Liver (tissue), 9 donors: ENCODE results near the gene SDF2L1. TPM values are rescaled to one million over a fixed set of nuclear protein-coding genes. Genes with fewer than 3 reads are reported as not detected.

Experiments used
- DNase-seq: peaks from one replicate; pipeline ENCODE4 v3.0.0-alpha.2; 2017; ENCODE audit warnings: low spot score
- H3K27ac ChIP-seq, 2 donors: one replicate each; pipeline ENCODE4 v1.7.0; 2013; ENCODE audit warnings: inconsistent platforms in 2 of 2, low read length in 2 of 2, control low read depth in 1 of 2, low read depth in 1 of 2, mild to moderate bottlenecking in 1 of 2
- H3K27me3 ChIP-seq, 4 donors: one replicate each; pipeline versions ENCODE4 v1.6.1 to v1.7.0; 2013; ENCODE audit warnings: low read length in 3 of 4, inconsistent platforms in 1 of 4, mild to moderate bottlenecking in 1 of 4, moderate library complexity in 1 of 4; ENCODE audit not compliant: control insufficient read depth in 4 of 4, insufficient read depth in 4 of 4
- H3K36me3 ChIP-seq, 4 donors: one replicate each; pipeline versions ENCODE4 v1.6.1 to v1.7.0; 2013; ENCODE audit warnings: low read length in 3 of 4, mild to moderate bottlenecking in 3 of 4, low read depth in 1 of 4, moderate library complexity in 1 of 4; ENCODE audit not compliant: control insufficient read depth in 4 of 4, insufficient read depth in 3 of 4
- H3K4me1 ChIP-seq, 4 donors: one replicate each; pipeline versions ENCODE4 v1.6.1 to v1.7.0; 2013; ENCODE audit warnings: low read length in 3 of 4, mild to moderate bottlenecking in 3 of 4, moderate library complexity in 1 of 4; ENCODE audit not compliant: control insufficient read depth in 4 of 4, insufficient read depth in 4 of 4
- H3K4me3 ChIP-seq, 3 donors: one replicate each; pipeline versions ENCODE4 v1.6.1 to v1.7.0; 2013; ENCODE audit warnings: low read length in 3 of 3, control low read depth in 1 of 3, low read depth in 1 of 3, mild to moderate bottlenecking in 1 of 3
- H3K9ac ChIP-seq, 2 donors: one replicate each; pipeline ENCODE4 v1.7.0; 2013; ENCODE audit warnings: low read length in 2 of 2, mild to moderate bottlenecking in 2 of 2, moderate library complexity in 2 of 2, control low read depth in 1 of 2, low read depth in 1 of 2
- H3K9me3 ChIP-seq, 4 donors: one replicate each; pipeline versions ENCODE4 v1.6.1 to v1.7.0; 2013; ENCODE audit warnings: low read length in 3 of 4; ENCODE audit not compliant: control insufficient read depth in 4 of 4
- EGR1 ChIP-seq, 2 donors: IDR thresholded peaks; 2 replicates each; pipeline ENCODE4 v1.6.1; 2016 to 2018; ENCODE audit warnings: antibody characterized with exemption in 2 of 2, low read depth in 2 of 2
- FOXA1 ChIP-seq: IDR thresholded peaks from 2 replicates; pipeline ENCODE4 v1.6.1; 2016; ENCODE audit warnings: antibody characterized with exemption
- FOXA2 ChIP-seq: IDR thresholded peaks from 2 replicates; pipeline ENCODE4 v1.6.1; 2016; ENCODE audit warnings: antibody characterized with exemption
- GABPA ChIP-seq, 2 donors: IDR thresholded peaks in 1 of 2; conservative IDR thresholded peaks in 1 of 2; 2 replicates each; pipeline ENCODE4 v1.6.1; 2016; ENCODE audit warnings: antibody characterized with exemption in 2 of 2, mild to moderate bottlenecking in 1 of 2, moderate library complexity in 1 of 2
- HNF4A ChIP-seq, 2 donors: conservative IDR thresholded peaks; 2 replicates each; pipeline ENCODE4 v1.6.1; 2016; ENCODE audit warnings: antibody characterized with exemption in 2 of 2, mild to moderate bottlenecking in 2 of 2
- HNF4G ChIP-seq: IDR thresholded peaks from 2 replicates; pipeline ENCODE4 v1.6.1; 2016; ENCODE audit warnings: antibody characterized with exemption
- JUND ChIP-seq, 2 donors: IDR thresholded peaks; 2 replicates each; pipeline ENCODE4 v1.6.1; 2016; ENCODE audit warnings: antibody characterized with exemption in 2 of 2
- NR2F2 ChIP-seq: IDR thresholded peaks from 2 replicates; pipeline ENCODE4 v1.6.1; 2016; ENCODE audit warnings: antibody characterized with exemption
- RAD21 ChIP-seq, 2 donors: IDR thresholded peaks; 2 replicates each; pipeline ENCODE4 v1.6.1; 2016; ENCODE audit warnings: antibody characterized with exemption in 2 of 2, mild to moderate bottlenecking in 2 of 2
- RXRA ChIP-seq, 2 donors: IDR thresholded peaks; 2 replicates each; pipeline ENCODE4 v1.6.1; 2017 to 2018; ENCODE audit warnings: antibody characterized with exemption in 2 of 2, mild to moderate bottlenecking in 1 of 2
- SP1 ChIP-seq: IDR thresholded peaks from 2 replicates; pipeline ENCODE4 v1.6.1; 2018; ENCODE audit warnings: antibody characterized with exemption, mild to moderate bottlenecking
- TAF1 ChIP-seq: conservative IDR thresholded peaks from 2 replicates; pipeline ENCODE4 v1.6.1; 2016; ENCODE audit warnings: antibody characterized with exemption, mild to moderate bottlenecking
- YY1 ChIP-seq: IDR thresholded peaks from 2 replicates; pipeline ENCODE4 v1.6.1; 2016; ENCODE audit warnings: antibody characterized with exemption, mild to moderate bottlenecking
- WGBS: extraction: QIAGEN DNeasy Blood & Tissue Kit; methylation state at CpG from one replicate; pipeline ENCODE4 v1.1.7; 2013; 5-methylcytosine and 5-hydroxymethylcytosine counted together
- polyA plus RNA-seq, 2 donors: library from polyadenylated mRNA; stranded (reverse) in 1 of 2; unstranded in 1 of 2; fragments of 200-250 nt in 1 of 2; fragments of >200 nt in 1 of 2; fragmentation: Nextera tagmentation in 1 of 2; extraction: Ambion mirVana in 1 of 2; gene quantifications; one replicate each; pipeline versions ENCODE4 v1.2.1 to v1.2.3, GENCODE V29; 2013 to 2015
- total RNA-seq, 2 donors: library from RNA; depleted of rRNA; stranded (reverse); fragments of >200 nt; gene quantifications; one replicate each; pipeline ENCODE4 v1.2.3, GENCODE V29; 2014
- TF ChIP-seq, protein P1 (sequence below): IDR thresholded peaks from 2 replicates; pipeline ENCODE4 v1.6.1; 2016; ENCODE audit warnings: antibody characterized with exemption, mild to moderate bottlenecking
- TF ChIP-seq, protein P2 (sequence below): fragments of 150-350 bp; IDR thresholded peaks from 2 replicates; pipeline ENCODE4 v1.5.1; 2017; ENCODE audit warnings: improper control_type of control experiment, low read depth, low read length; ENCODE audit not compliant: missing input control
- TF ChIP-seq, protein P3 (sequence below): IDR thresholded peaks from 2 replicates; pipeline ENCODE4 v1.6.1; 2016; ENCODE audit warnings: antibody characterized with exemption
- TF ChIP-seq, protein P4 (sequence below): IDR thresholded peaks from 2 replicates; pipeline ENCODE4 v1.6.1; 2016; ENCODE audit warnings: antibody characterized with exemption
- TF ChIP-seq, protein P5 (sequence below): IDR thresholded peaks from 2 replicates; pipeline ENCODE4 v1.6.1; 2016; ENCODE audit warnings: antibody characterized with exemption
- donor health status: healthy.
- donor health status: healthy.
- donor health status: healthy.
- donor health status: healthy.
- donor health status: healthy.

SDF2L1 gene
- total and polyA plus RNA-seq, 4 donors, result 36.3 to 173 (median 82.9) TPM

DNA sequence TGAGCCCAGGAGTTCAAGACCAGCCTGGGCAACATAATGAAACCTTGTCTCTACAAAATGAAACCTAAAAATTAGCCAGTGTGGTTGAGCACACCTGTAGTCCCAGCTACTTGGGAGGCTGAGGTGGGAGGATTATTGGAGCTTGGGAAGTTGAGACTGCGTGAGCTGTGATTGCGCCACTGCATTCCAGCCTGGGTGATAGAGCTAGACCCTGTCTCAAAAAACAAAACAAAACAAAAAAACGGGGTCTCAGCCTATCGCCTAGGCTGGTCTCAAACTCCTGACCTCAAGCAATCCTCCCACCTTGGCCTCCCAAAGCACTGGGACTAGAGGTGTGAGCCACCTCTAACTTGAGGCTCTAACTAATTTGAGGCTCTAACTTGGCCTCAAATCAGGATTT is 37.3 kb downstream of the SDF2L1 start:
- DNase-seq, result no peak
- H3K9ac ChIP-seq, result no peak overlapping the region
- H3K9me3 ChIP-seq, result no peaks in the 10 kb centered on the region
- H3K27ac ChIP-seq, result no peak overlapping the region
- H3K4me3 ChIP-seq, result no peak overlapping the region
- 96% methylated on average over 4 of the region's 4 CpGs for WGBS
- TF ChIP-seq GABPA (IDR thresholded peaks at IDR 0.05 in 1 of 2, conservative IDR thresholded peaks at IDR 0.05 in 1 of 2), result no peak
- TF ChIP-seq SP1, result no peak
- no peak for TF ChIP-seq JUND (IDR thresholded peaks at IDR 0.05)
- TF ChIP-seq, protein P1, sequence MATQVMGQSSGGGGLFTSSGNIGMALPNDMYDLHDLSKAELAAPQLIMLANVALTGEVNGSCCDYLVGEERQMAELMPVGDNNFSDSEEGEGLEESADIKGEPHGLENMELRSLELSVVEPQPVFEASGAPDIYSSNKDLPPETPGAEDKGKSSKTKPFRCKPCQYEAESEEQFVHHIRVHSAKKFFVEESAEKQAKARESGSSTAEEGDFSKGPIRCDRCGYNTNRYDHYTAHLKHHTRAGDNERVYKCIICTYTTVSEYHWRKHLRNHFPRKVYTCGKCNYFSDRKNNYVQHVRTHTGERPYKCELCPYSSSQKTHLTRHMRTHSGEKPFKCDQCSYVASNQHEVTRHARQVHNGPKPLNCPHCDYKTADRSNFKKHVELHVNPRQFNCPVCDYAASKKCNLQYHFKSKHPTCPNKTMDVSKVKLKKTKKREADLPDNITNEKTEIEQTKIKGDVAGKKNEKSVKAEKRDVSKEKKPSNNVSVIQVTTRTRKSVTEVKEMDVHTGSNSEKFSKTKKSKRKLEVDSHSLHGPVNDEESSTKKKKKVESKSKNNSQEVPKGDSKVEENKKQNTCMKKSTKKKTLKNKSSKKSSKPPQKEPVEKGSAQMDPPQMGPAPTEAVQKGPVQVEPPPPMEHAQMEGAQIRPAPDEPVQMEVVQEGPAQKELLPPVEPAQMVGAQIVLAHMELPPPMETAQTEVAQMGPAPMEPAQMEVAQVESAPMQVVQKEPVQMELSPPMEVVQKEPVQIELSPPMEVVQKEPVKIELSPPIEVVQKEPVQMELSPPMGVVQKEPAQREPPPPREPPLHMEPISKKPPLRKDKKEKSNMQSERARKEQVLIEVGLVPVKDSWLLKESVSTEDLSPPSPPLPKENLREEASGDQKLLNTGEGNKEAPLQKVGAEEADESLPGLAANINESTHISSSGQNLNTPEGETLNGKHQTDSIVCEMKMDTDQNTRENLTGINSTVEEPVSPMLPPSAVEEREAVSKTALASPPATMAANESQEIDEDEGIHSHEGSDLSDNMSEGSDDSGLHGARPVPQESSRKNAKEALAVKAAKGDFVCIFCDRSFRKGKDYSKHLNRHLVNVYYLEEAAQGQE, result no peak
- TF ChIP-seq HNF4G, result no peak
- TF ChIP-seq HNF4A (conservative IDR thresholded peaks at IDR 0.05), result no peak
- TF ChIP-seq, protein P2, sequence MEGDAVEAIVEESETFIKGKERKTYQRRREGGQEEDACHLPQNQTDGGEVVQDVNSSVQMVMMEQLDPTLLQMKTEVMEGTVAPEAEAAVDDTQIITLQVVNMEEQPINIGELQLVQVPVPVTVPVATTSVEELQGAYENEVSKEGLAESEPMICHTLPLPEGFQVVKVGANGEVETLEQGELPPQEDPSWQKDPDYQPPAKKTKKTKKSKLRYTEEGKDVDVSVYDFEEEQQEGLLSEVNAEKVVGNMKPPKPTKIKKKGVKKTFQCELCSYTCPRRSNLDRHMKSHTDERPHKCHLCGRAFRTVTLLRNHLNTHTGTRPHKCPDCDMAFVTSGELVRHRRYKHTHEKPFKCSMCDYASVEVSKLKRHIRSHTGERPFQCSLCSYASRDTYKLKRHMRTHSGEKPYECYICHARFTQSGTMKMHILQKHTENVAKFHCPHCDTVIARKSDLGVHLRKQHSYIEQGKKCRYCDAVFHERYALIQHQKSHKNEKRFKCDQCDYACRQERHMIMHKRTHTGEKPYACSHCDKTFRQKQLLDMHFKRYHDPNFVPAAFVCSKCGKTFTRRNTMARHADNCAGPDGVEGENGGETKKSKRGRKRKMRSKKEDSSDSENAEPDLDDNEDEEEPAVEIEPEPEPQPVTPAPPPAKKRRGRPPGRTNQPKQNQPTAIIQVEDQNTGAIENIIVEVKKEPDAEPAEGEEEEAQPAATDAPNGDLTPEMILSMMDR, result no peak
- TF ChIP-seq RAD21 (IDR thresholded peaks at IDR 0.05), result no peak
- TF ChIP-seq YY1, result no peak
- no peak for TF ChIP-seq TAF1
- TF ChIP-seq, protein P3, sequence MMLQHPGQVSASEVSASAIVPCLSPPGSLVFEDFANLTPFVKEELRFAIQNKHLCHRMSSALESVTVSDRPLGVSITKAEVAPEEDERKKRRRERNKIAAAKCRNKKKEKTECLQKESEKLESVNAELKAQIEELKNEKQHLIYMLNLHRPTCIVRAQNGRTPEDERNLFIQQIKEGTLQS, result no peak
- TF ChIP-seq, protein P4, sequence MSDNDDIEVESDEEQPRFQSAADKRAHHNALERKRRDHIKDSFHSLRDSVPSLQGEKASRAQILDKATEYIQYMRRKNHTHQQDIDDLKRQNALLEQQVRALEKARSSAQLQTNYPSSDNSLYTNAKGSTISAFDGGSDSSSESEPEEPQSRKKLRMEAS, result no peak
- TF ChIP-seq RXRA (IDR thresholded peaks at IDR 0.05), result no peak
- TF ChIP-seq FOXA2, result no peak
- TF ChIP-seq NR2F2, result no peak
- TF ChIP-seq, protein P5, sequence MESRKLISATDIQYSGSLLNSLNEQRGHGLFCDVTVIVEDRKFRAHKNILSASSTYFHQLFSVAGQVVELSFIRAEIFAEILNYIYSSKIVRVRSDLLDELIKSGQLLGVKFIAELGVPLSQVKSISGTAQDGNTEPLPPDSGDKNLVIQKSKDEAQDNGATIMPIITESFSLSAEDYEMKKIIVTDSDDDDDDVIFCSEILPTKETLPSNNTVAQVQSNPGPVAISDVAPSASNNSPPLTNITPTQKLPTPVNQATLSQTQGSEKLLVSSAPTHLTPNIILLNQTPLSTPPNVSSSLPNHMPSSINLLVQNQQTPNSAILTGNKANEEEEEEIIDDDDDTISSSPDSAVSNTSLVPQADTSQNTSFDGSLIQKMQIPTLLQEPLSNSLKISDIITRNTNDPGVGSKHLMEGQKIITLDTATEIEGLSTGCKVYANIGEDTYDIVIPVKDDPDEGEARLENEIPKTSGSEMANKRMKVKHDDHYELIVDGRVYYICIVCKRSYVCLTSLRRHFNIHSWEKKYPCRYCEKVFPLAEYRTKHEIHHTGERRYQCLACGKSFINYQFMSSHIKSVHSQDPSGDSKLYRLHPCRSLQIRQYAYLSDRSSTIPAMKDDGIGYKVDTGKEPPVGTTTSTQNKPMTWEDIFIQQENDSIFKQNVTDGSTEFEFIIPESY, result no peak
- TF ChIP-seq EGR1 (IDR thresholded peaks at IDR 0.05; ENCODE audit: low read depth in 2 of 2), result no peak
- TF ChIP-seq FOXA1, result no peak
- peaks cover 5 to 27% (median 14%) of the 10 kb centered on the region in 4 donors for H3K36me3 ChIP-seq
- no peaks in the 10 kb centered on the region for H3K27me3 ChIP-seq
- H3K4me1 ChIP-seq, result peaks cover 2 to 10% (median 5%) of the 10 kb centered on the region in 4 donors
